ENCODE measurements around the gene VSIR. TPM values are rescaled to one million over a fixed set of nuclear protein-coding genes. Genes with fewer than 3 reads are reported as not detected.

VSIR gene
- total and polyA plus RNA-seq, 2 donors from 2014 or later, result 32.1 to 66.6 TPM

DNA sequence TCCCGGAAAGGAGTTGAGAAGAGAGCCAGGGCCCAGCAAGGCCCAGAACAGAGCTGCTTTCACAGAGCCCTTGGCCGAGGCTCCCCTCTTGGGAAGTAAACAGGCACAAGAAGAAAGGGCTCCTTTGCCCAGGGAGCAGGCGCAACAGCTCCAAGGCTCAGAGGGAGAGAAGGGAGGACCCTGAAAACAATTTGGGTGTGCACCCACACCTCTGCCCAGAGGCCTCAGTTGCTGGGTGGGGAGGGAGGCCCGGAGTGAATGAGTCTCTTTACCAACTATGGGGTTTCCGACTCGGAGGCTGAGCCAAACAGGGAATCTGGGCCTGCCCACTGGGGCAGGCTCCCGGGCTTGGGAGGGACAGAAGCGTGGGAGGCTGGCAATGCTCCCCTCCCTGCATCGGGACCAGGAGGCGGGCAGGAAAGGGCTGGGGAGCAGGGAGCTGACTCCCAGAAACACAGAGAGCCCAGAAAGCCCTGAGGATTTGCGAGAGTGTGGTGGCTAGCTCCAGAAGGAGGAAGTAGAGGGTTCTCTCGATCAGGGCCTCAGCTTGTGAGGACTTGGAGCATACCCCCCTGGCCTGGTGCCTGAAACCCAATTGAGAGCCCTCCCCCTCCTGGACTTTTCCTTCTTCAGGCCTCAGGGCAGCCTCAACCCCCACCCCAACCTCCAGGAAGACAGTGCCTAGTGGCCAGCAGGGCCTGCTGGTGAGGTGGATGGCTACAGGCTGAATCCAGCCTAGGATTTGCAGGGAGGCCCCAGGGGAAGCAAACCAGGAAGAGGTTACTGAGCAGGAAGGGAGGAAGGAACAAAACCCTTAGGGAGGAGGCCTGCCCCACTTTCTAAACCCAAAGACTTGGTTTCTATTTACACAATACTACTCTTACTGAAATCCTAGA lies 59.9 kb downstream of the VSIR start:
- DNase-seq (peak in 4 of 5 donors; percentile 40 to 92 (median 60)), FAIRE-seq (no peak)
- Histone ChIP-seq H3K27ac (ENCODE audit: low read depth in 2 of 2, low read length in 2 of 2) (peak overlapping the region; percentile 63 to 69), H3K4me3 (ENCODE audit: low read length in 3 of 3) (no peak overlapping the region), H3K4me1 (ENCODE audit: control insufficient read depth in 2 of 3, insufficient read depth in 2 of 3, low read depth in 1 of 3, low read length in 3 of 3) (peaks cover 0 to 22% (median 10%) of the 10 kb centered on the region in 3 donors), H3K9me3 (ENCODE audit: control insufficient read depth in 2 of 3, insufficient read depth in 1 of 3, low read length in 3 of 3) (no peaks in the 10 kb centered on the region), H3K27me3 (ENCODE audit: control insufficient read depth, insufficient read depth, low read length) (no peaks in the 10 kb centered on the region), H3K9ac (ENCODE audit: low read length in 3 of 3) (peak overlapping the region in 1 of 3 donors; percentile 30), H3K36me3 (ENCODE audit: control insufficient read depth in 2 of 3, insufficient read depth in 3 of 3, low read length in 3 of 3) (no peaks in the 10 kb centered on the region)
- TF ChIP-seq, protein P1, sequence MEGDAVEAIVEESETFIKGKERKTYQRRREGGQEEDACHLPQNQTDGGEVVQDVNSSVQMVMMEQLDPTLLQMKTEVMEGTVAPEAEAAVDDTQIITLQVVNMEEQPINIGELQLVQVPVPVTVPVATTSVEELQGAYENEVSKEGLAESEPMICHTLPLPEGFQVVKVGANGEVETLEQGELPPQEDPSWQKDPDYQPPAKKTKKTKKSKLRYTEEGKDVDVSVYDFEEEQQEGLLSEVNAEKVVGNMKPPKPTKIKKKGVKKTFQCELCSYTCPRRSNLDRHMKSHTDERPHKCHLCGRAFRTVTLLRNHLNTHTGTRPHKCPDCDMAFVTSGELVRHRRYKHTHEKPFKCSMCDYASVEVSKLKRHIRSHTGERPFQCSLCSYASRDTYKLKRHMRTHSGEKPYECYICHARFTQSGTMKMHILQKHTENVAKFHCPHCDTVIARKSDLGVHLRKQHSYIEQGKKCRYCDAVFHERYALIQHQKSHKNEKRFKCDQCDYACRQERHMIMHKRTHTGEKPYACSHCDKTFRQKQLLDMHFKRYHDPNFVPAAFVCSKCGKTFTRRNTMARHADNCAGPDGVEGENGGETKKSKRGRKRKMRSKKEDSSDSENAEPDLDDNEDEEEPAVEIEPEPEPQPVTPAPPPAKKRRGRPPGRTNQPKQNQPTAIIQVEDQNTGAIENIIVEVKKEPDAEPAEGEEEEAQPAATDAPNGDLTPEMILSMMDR (IDR thresholded peaks at IDR 0.05; ENCODE audit: borderline replicate concordance, extremely low read depth, insufficient read depth), result no peak
- intact Hi-C loops (cut with DNase I), result no loop called here

DNA sequence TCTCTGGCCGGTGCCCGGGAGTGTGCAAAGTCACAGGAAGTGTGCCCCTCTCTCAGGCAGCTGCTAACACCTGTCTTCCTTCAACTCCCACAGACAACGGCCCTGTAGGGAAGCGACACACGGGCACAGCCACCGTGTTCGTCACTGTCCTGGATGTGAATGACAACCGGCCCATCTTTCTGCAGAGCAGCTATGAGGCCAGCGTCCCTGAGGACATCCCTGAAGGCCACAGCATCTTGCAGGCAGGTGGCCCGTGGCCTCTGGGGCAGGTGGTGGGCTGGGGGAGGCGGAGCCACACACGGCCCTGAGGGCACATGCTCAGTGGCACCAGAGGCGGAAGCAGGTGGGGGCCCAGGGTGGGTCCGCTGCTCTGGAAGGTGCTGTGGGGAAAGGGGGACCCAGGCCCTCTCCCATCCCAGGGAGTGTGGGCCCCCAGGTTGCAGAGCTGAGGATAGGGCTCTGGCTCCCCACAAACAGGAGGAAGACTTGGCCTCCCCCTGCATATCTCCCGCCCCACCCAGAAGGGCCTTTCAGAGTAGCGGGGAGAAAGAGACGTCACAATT lies 60.7 kb downstream of the VSIR start:
- no peak overlapping the region for H3K9ac ChIP-seq (ENCODE audit: low read length in 3 of 3)
- DNase-seq, result no peak
- H3K9me3 ChIP-seq (ENCODE audit: control insufficient read depth in 2 of 3, insufficient read depth in 1 of 3, low read length in 3 of 3), result no peaks in the 10 kb centered on the region
- intact Hi-C loops (cut with DNase I), result no loop called here
- H3K4me3 ChIP-seq (ENCODE audit: low read length in 3 of 3), result no peak overlapping the region
- H3K27me3 ChIP-seq (ENCODE audit: control insufficient read depth, insufficient read depth, low read length), result no peaks in the 10 kb centered on the region
- no peak for FAIRE-seq
- TF ChIP-seq, protein P1 (IDR thresholded peaks at IDR 0.05; ENCODE audit: borderline replicate concordance, extremely low read depth, insufficient read depth), result no peak
- H3K36me3 ChIP-seq (ENCODE audit: control insufficient read depth in 2 of 3, insufficient read depth in 3 of 3, low read length in 3 of 3), result no peaks in the 10 kb centered on the region
- peak overlapping the region; percentile 45 to 63 for H3K27ac ChIP-seq (ENCODE audit: low read depth in 2 of 2, low read length in 2 of 2)
- H3K4me1 ChIP-seq (ENCODE audit: control insufficient read depth in 2 of 3, insufficient read depth in 2 of 3, low read depth in 1 of 3, low read length in 3 of 3), result peaks cover 0 to 25% (median 11%) of the 10 kb centered on the region in 3 donors

DNA sequence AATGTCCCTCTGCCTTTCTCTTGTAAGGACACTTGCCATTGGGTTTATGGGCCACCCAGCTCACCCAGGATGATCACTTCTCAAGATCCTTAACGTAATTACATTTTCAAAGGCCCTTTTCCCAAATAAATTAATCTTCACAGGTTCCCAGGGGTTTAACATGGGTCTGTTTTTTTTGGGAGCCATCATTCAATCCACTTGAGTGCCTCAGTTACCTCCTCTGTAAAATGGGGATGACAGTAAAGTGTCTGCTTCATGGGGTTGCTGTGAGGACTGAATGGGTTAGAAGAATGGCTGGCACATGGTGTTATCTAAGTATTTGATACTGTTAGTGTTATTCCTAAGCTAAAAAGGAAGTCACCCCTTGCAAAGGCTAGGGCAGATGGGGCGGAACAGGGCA lies 61.1 kb downstream of the VSIR start:
- intact Hi-C loops (cut with DNase I), result no loop called here
- peaks cover 0 to 25% (median 11%) of the 10 kb centered on the region in 3 donors for H3K4me1 ChIP-seq (ENCODE audit: control insufficient read depth in 2 of 3, insufficient read depth in 2 of 3, low read depth in 1 of 3, low read length in 3 of 3)
- no peak for FAIRE-seq

More for the DNA sequence above, 61.1 kb downstream of the VSIR start:
- H3K9ac ChIP-seq (ENCODE audit: low read length in 3 of 3), result no peak overlapping the region
- H3K4me3 ChIP-seq (ENCODE audit: low read length in 3 of 3), result no peak overlapping the region
- H3K9me3 ChIP-seq (ENCODE audit: control insufficient read depth in 2 of 3, insufficient read depth in 1 of 3, low read length in 3 of 3), result no peaks in the 10 kb centered on the region
- no peaks in the 10 kb centered on the region for H3K36me3 ChIP-seq (ENCODE audit: control insufficient read depth in 2 of 3, insufficient read depth in 3 of 3, low read length in 3 of 3)
- no peak for DNase-seq
- no peaks in the 10 kb centered on the region for H3K27me3 ChIP-seq (ENCODE audit: control insufficient read depth, insufficient read depth, low read length)
- H3K27ac ChIP-seq (ENCODE audit: low read depth in 2 of 2, low read length in 2 of 2), result no peak overlapping the region
- TF ChIP-seq, protein P1 (IDR thresholded peaks at IDR 0.05; ENCODE audit: borderline replicate concordance, extremely low read depth, insufficient read depth), result no peak

All from kidney (tissue), 14 donors.